ENCODE data around the gene ZFP42.
"Not testable (repeated sequence)": the region's sequence is repeated elsewhere in the genome, so short reads cannot be mapped to it uniquely, and the experiment has no call there.

GRCh38 chr4:187997991-187998390 is 2.4 kb downstream of the ZFP42 start:
- TF ChIP-seq EZH2 (IDR thresholded peaks at IDR 0.05; ENCODE audit: borderline replicate concordance, insufficient read depth, low read depth, low read length, poor library complexity, severe bottlenecking); CTCF (IDR thresholded peaks at IDR 0.05): not testable (repeated sequence)

All from B cell (primary cell).